Activated CD4-positive, alpha-beta T cell treated with anti-CD3 and anti-CD28 coated beads, Interleukin-2, amount 50 U/mL, for 24 hours (primary cell): ENCODE data around the gene TMEM259.

ENCODE experiments used
- DNase-seq, 2 donors: peaks; one replicate each; pipeline ENCODE4 v3.0.0-alpha.2; 2020; ENCODE audit warnings: low read depth in 1 of 2, low spot score in 1 of 2

TMEM259 gene

DNA sequence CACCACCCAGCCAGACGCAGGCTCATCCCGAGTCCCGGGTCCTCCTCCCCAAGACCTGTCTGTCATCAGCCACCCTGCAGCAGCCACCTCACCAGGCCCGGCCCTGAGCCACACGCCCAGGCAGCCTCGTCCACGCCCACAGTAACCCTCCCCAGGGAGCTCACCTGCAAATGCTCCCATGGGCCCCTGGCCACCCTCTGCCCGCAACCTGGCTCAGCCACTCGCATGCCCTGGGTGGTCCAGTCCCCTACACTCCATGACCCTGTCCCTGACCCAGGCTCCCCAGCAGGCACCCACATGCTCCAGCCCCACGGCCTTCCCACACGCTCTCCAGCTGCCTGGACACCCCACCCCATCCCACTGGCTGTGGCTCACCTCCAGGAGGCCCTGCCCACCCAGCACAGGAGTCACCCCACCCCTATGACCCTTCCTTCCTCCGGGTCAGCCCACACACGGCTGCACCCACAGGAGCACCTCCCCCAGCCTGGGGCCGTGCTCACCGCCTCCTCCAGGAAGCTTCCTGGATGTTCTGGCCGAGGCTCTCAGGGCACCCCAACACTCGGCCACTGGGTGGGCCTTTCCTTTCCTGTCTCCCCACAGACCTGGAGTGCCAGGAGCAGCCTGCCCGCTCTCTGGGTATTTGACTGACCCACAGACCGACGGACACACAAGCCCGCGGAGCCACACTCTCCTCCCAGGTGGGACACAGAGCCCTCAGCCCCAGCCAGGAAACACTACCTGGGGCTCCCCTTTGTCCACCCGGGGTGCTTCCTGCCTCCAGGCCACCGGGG is 3.6 kb downstream of the TMEM259 start:
- no peak for DNase-seq

DNA sequence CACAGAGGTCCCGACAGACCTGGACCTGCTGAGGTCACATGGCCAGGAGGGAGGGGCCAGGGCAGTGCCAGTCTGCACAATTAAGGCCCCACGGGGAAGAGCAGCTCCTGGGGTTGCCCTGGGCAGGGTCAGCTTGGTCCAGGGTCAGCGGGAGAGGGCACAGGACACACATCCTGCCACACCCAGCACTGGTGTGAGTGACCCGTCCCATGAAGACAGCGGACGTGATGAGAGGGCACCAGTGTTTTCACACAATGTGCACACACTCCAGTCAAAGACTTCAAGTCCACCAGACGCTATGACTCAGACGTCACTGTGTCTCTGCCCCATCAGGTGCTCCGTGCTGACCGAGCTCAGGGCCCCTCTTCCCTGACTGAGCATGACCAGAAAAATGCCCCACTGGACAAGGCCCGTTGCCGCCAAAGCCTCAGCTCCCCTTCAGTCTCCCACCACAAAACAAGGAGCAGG is 4.2 kb downstream of the TMEM259 start:
- DNase-seq: no peak

DNA sequence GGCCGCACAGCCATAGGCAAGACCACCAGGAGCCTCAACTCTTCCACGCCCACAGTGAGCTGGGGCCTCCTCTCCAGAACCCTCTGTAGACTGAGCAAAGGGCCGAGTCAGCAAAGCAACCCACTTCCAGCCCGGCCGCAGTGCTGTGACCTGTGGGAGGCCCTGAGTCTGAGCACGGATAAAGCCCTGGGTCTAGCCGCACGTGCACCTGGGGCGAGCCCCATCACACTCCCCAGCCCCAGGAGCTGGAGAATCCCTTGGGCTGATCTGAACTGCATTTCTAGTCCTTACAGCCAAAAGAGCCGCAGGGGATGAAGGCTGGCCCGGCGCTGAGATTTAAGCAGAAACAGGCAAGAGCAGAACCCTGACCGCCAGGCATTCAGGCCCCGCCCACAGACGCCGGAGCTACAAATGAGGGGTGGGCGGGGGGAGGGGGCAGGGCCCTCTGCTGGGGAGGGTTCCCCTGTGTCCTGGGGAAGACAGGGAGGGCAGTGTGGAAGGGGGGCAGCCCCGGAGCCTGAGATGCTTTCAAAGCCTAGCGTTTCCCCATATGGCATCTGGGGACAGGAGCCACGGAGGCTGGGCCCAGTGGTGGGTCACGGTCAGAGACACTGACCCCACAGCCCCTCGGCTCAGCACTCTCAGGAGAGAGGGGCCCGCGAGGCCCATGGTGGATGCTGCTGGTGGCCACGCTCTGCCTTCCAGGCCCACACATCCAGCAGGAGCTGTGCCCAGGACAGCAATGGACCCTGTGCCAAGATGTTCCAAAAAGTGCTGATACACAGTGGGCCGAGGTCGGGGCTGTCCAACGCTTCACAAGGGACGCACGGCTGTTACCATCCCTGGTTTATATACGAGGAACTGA is 4.9 kb downstream of the TMEM259 start:
- DNase-seq: no peak

DNA sequence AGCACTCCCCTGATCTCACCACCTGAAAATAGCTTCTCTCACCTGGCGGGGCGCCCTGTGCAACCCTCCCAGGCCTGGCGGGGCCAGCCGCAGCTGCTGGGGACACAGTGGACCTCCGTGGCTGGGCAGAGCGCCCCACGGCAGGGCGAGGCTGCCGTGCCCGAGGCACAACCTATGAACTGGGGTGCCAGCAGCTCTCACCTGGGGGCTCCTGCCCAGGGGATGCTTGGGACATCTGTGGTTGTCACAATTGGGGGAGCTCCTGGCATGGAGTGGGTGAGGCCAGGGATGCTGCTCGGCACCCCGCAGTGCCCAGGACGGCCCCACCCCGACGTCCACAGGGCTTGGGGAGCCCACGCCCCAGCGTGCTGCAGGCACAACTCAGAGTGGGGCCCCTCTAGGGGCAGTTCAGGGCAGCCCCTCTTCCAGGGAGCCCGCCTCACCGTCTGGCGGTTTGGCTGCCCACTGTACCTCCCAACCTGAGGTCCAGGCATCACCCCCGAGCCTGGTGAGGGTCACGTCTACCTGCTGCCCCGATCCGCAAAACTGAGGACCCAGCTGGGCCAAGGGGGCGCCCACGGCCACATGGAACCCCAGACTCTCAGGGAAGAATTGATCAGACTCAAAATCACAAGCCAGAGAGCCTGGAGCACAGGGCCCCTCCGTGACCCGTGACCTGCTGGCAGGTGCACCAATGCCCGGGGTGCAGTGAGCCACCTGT is 5.7 kb downstream of the TMEM259 start:
- no peak for DNase-seq

DNA sequence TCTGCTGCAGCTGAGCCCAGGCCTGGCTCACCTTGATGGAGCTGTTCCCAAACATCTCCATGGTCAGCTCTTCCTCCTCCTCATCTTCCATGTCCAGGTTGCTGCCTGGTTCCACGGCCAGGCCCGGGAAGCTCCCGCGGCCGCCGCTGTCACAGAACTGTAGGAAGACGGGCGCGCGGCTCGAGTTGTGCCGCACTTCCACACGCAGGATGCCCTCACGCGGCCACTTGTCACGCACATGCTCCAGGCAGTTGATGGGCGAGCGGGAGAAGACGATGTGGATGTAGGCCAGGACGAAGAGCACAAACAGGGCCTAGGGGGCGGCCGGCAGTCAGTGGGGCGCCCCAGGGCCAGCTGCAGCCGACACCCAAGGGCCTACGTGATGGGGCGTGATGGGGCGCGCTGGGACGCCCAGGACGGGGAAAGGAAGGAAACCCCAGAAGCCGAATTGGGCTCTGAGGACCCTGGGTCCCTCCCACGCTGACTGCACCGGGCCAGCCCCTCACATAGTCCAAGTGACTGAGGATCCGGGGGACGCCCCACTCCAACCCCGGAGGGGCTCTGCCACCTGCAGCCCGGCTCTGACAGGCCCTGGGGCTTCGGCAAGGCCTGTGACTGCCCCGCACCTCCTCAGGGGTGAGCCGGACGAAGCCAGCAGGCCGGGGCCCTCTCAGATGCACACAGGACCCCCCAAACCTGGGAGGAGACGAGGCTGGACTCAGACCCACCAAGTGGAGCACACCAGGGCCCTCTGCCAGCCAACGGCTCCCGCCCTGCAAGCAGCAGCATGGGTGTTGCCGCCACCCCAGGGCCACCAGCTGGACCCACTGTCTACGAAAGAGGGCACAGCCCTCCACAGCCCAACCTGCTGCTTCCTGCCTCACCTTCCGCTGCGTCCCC is 6.5 kb downstream of the TMEM259 start:
- DNase-seq: no peak

DNA sequence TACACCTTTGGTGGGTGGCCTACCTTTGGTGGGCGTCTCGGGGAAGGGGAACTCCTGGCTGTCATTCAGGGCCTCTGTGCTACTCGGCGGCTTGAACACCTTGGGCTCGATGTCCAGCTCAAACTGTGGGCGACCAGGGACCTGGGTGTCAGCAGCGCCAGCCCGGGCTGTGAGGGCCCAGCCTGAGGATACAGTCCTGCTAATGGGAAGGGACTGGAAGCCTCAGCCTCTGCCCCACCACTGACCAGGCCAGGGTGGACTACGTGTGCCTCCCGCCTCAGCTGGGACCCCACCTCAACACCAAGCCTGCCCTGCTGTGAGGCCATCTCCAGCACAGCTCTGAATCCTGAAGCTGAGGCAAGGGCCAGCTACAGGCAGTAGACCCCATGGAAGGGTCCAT is 7.7 kb downstream of the TMEM259 start:
- DNase-seq: no peak

DNA sequence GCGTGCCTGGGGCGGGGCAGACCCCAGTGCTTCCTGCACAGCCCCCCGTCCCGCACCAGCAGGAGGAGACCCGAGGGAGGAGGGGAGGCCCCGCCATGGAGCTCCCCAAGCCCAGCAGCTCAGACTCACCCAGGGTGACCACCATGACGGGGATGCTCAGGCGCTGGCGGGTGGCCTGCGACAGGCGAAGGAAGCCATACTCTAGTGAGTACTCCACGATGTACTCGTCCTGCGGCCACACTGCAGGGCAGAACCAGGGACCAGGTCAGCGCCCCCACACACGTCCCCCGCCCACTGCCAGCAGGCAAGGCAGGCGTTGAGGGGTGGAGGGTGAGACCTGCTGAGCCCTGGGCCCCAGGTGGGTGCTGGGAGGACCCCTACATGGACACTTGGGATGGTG is 8.6 kb downstream of the TMEM259 start:
- no peak for DNase-seq

DNA sequence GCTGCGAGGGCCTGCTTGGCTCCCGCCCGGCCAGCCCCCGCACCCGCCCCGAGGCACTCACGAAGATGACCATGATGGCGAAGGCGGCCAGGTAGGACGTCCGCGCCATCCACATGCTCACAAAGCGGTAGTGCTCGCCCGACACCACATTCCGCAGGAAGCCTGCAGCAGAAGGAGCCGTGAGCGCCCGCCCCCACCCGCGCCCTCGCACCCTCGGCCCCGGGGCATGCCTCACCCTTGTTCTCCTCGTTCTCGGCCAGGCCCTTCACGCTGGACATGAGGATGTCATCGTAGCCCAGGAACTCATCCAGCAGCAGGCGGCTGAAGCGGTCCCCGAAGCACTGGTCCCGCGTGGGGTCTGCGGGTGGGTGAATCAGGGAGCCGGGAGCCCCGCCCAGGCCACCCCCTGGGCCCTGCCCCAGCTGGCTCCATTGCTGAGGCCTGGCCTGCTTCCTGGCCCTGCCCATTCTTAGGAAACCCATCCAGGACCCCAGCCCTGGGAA is 9.0 kb downstream of the TMEM259 start:
- DNase-seq: no peak

DNA sequence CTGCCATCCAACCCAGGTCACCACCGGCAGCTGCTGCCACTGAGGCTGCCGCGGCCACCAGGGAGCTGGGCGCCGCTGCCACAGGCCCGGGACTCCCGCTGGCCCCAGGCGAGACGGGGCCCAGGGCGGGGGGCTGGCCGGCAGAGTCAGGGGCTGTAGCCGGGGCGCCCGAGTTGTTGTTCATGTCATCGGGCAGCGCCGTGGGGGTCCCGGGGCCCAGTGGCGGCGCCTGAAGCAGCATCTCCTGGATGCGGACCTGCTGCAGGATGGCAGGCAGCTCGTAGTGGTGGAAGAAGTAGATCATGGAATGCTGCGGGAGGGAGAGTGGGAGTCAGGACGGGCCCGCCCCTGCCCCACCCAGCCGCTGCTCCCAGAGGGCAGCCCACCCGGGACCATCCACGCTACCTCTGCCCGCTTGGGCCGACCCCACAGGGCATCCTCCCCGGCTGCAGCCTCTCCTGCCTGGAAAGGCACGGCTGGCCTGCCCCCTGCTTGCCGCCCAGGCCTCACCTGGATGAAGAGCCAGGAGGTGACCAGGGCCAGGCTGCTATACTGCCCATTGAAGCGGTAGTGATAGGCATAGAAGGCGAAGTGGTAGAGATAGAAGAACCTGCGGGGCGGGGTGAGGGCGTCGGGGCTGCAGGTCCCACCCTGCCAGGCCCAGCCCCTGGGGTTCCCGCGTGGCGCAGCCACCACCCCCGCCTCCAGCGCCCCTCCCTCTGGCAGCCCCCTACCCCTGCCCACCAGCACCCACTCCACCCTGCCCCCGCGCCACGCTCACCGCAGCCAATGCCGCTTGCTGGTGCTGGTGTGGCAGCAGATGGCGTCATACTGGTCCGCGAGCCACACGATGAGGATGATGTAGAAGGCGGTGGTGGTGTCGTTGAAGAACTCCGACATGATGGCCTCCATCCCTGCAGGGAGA is 10.1 kb downstream of the TMEM259 start:
- DNase-seq: no peak

DNA sequence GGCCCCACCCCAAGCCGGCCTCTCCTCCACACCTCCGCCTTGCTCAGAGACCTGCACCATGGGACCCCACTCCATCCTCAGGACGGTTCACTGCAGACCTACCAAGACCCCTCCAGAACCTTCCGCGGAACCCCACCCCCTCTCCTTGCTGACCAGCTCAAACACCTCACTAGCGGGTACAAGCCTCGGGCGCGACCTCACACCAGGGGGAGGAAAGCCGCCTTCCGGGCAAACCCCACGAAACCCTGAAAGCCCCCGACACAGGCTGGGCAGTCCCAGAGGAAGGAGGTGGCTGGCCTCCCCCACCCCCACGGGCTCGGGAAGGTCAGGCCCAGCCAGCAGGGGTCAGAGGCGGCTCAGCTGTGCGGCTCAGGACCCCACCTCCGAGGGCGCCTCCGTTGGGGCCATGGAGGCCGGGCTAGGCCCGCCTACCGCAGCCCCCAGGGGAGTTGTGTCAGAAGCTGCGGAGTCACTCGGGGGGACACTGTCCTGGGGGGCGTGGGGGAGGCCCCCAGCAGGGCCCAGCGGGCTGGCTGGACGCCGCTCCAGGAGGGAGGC is 10.9 kb downstream of the TMEM259 start:
- DNase-seq: no peak

DNA sequence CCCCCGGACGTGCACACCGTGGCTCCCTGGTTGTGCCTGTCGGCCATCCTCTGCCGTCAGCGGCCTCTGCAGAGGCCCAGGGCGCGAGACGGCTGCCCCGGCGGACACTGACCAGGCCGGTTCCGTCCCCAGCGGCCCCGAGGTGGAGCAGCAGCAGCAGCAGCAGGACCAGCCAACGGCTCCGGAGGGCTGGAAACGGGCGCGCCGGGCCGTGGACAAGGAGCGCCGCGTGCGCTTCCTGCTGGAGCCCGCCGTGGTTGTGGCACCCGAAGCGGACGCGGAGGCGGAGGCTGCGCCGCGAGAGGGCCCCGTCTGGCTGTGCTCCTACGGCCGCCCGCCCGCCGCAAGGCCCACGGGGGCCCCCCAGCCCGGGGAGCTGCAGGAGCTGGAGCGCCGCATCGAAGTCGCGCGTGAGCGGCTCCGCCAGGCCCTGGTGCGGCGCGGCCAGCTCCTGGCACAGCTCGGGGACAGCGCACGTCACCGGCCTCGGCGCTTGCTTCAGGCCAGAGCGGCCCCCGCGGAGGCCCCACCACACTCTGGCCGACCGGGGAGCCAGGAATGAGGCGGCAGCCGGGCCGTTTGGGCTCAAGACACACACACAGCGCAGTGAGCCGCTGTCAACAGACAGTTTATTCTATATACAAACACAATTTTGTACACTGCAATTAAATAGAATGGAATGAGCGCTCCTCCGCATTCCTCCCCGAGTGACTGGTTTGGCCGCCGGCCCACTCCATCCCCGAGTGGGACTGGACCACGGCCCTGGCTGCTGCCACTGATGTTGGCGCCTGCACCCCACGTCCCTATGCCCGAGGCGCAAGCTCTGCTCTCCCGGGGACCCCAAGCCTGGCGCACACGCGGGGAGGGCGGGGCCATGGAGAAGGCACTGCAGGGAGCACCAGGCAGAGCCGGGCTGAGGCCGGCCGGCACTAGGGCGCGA is 11.6 kb downstream of the TMEM259 start:
- no peak for DNase-seq

DNA sequence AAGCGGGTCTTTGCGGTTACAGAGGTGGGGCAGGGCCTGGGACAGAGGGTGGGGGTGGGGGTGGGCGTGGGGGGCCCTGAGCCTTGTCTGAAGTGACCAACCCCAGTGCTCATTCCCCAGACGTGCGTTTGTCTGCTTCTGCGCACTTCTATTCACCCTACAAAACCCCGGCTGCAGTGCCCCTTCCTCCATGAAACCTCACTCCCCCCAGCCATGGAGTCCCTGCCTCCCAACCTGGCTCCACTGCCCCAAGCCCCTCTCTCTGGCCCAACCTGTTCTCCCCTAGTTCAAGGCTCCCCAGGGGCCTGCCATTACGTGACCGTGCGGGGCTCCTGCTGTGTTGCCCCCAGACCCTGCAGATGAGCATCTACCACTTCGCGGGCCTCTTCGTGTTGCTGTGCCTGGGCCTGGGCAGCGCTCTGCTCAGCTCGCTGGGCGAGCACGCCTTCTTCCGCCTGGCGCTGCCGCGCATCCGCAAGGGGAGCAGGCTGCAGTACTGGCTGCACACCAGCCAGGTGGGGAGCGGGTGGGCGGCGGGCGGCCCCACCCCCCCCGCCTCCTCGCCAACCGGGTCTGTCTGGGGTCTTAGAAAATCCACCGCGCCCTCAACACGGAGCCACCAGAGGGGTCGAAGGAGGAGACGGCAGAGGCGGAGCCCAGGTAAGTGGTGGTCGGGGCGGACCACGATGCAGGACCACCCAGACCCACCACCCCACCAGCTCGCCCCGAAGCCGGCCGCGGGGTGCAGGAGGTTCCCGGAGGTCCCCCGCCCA is 12.5 kb downstream of the TMEM259 start:
- no peak for DNase-seq

DNA sequence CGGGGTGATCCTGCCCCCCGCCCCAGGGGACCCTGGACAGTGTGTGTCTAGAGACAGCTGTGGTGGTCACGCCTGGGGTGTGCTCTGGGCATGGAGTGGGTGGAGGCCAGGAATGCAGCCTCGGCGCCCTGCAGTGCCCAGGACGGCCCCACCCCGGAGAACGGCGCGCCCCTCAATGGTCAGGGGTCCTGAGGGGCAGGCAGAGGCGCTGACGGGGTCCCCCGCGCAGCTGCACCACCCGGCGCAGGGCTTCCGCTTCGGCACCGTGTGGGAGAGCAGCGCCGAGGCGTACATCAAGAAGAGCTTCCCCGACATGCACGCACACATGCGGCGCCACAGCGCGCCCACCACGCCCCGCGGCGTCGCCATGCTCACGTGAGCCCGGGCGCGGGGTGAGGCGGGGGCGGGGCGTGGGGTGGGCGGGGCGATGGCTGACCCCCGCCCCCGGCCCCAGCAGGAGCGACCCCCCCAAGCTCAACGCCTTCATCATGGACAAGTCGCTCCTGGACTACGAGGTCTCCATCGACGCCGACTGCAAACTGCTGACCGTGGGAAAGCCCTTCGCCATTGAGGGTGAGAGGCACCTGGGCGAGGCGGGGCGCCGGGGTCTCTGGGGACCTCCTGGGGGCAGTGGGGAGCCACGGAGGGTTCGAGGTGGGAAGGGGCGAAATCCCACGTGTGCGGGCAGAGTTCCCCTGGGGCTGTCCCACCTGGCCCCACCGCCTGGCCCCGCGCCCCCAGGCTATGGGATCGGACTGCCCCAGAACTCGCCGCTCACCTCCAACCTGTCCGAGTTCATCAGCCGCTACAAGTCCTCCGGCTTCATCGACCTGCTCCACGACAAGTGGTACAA is 13.3 kb downstream of the TMEM259 start:
- no peak for DNase-seq

DNA sequence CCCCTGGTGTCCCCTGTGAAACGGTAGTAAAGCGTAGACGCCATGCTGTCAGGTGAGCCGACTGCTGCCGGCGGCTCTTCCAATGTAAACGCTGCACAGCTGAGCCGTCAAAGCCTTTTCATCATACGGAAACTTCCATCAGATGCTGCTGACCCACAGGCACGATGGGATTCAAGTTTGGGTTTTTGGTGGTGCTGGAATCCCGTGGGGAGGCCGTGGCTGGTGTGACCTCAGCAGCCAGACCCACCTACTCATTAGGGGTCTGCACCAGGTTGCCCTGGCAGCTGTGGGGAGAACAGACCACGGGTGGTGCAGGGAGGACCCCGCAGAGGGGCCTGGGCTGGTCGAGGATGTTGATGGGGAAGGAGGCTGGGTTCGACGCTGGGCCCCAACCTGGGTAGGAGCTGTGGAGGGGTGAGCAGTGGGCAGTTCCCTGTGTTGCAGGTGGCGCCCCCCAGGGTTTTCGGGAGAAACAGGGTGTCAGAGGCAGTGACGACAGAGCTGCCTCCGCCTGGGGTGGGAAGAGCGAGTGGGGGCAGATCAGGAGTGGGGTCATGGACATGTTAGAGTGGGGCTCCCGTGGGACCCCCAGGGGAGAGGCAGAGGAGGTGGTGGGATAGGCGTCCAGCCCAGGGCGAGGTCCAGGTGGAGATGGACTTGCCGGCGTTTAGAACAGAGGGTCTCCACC is 14.1 kb downstream of the TMEM259 start:
- no peak for DNase-seq

DNA sequence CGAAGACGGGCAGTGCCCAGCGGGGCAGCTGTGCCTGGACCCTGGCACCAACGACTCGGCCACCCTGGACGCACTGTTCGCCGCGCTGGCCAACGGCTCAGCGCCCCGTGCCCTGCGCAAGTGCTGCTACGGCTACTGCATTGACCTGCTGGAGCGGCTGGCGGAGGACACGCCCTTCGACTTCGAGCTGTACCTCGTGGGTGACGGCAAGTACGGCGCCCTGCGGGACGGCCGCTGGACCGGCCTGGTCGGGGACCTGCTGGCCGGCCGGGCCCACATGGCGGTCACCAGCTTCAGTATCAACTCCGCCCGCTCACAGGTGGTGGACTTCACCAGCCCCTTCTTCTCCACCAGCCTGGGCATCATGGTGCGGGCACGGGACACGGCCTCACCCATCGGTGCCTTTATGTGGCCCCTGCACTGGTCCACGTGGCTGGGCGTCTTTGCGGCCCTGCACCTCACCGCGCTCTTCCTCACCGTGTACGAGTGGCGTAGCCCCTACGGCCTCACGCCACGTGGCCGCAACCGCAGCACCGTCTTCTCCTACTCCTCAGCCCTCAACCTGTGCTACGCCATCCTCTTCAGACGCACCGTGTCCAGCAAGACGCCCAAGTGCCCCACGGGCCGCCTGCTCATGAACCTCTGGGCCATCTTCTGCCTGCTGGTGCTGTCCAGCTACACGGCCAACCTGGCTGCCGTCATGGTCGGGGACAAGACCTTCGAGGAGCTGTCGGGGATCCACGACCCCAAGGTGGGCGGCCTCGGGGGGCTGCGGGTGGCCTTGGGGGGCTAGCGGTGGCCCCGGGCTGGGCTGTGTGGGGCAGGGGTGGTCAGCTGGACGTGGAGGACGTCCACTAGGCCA is 15.9 kb downstream of the TMEM259 start:
- DNase-seq: no peak
